GM19023 (cell line): ENCODE data around the gene CACNA1D.
A peak's percentile ranks its signal among the peaks of the same experiment; 100 is the strongest.

ENCODE experiments used
- ATAC-seq: cut with Tn5 transposase; IDR thresholded peaks from one replicate; pipeline ENCODE4 v1.9.1; 2021; ENCODE audit warnings: mild to moderate bottlenecking, moderate library complexity; ENCODE audit not compliant: unreplicated experiment

CACNA1D gene

GRCh38 chr3:53739966-53740365, 245.6 kb downstream of the CACNA1D start:
- ATAC-seq, result no peak

- ATAC-seq, result no peak
Measured at GRCh38 chr3:53740956-53741355, 246.5 kb downstream of the CACNA1D start.

GRCh38 chr3:53744351-53744750, 249.9 kb downstream of the CACNA1D start:
- no peak for ATAC-seq

- no peak for ATAC-seq
Measured at GRCh38 chr3:53747559-53747958, 253.1 kb downstream of the CACNA1D start.

GRCh38 chr3:53748512-53749271, 254.3 kb downstream of the CACNA1D start:
- ATAC-seq, result peak; percentile 76

- ATAC-seq, result no peak
Measured at GRCh38 chr3:53749448-53749847, 255.0 kb downstream of the CACNA1D start.

- no peak for ATAC-seq
Measured at GRCh38 chr3:53750253-53751210, 256.1 kb downstream of the CACNA1D start.

- no peak for ATAC-seq
Measured at GRCh38 chr3:53753518-53754183, 259.2 kb downstream of the CACNA1D start.

GRCh38 chr3:53754325-53754724, 259.9 kb downstream of the CACNA1D start:
- ATAC-seq, result no peak

GRCh38 chr3:53758846-53759245, 264.4 kb downstream of the CACNA1D start:
- no peak for ATAC-seq

- ATAC-seq, result no peak
Measured at GRCh38 chr3:53763353-53763752, 268.9 kb downstream of the CACNA1D start.

- no peak for ATAC-seq
Measured at GRCh38 chr3:53764026-53764775, 269.8 kb downstream of the CACNA1D start.

- no peak for ATAC-seq
Measured at GRCh38 chr3:53765753-53766152, 271.3 kb downstream of the CACNA1D start.

- no peak for ATAC-seq
Measured at GRCh38 chr3:53766706-53767105, 272.3 kb downstream of the CACNA1D start.

- no peak for ATAC-seq
Measured at GRCh38 chr3:53768478-53769459, 274.4 kb downstream of the CACNA1D start.

- ATAC-seq, result no peak
Measured at GRCh38 chr3:53772562-53772961, 278.2 kb downstream of the CACNA1D start.

GRCh38 chr3:53773021-53773436, 278.6 kb downstream of the CACNA1D start:
- ATAC-seq, result no peak

GRCh38 chr3:53773611-53774368, 279.4 kb downstream of the CACNA1D start:
- ATAC-seq, result peak; percentile 65

GRCh38 chr3:53774414-53774813, 280.0 kb downstream of the CACNA1D start:
- no peak for ATAC-seq
